ENCODE results near the gene GPR6.

Gene GPR6

GRCh38 chr6:109978174-109979032 lies at the start of gene GPR6:
GPR6 (plus strand) TSS chr6:109978311; CDS start chr6:109979113, 802 bp downstream.
- H3K9me3 Mint-ChIP-seq, result no peaks in the 10 kb centered on the region
- peak within 1 kb of the TSS; percentile 84 for H3K4me3 Mint-ChIP-seq
- peaks cover 12% of the 10 kb centered on the region for H3K4me1 Mint-ChIP-seq
- DNase-seq, result peak; percentile 99
- no peaks in the 10 kb centered on the region for H3K36me3 Mint-ChIP-seq (ENCODE audit: low read depth)
- H3K27ac Mint-ChIP-seq, result no peak within 1 kb of the TSS
- TF ChIP-seq CTCF (IDR thresholded peaks at IDR 0.05), result no peak
- peaks cover 66% of the 10 kb centered on the region for H3K27me3 Mint-ChIP-seq (ENCODE audit: low read depth, poor library complexity)

- Mint-ChIP-seq H3K36me3 (ENCODE audit: low read depth) (no peaks in the 10 kb centered on the region), H3K4me3 (no peak overlapping the region), H3K9me3 (no peaks in the 10 kb centered on the region), H3K4me1 (peaks cover 7% of the 10 kb centered on the region), H3K27ac (no peak overlapping the region), H3K27me3 (ENCODE audit: low read depth, poor library complexity) (no peaks in the 10 kb centered on the region)
- TF ChIP-seq CTCF (IDR thresholded peaks at IDR 0.05), result no peak
- no peak for DNase-seq
Measured at GRCh38 chr6:109934293-109934692, 43.8 kb upstream of the GPR6 start.

GRCh38 chr6:109939654-109940053 lies 38.5 kb upstream of the GPR6 start:
- Mint-ChIP-seq H3K27ac (no peak overlapping the region), H3K4me3 (no peak overlapping the region), H3K36me3 (ENCODE audit: low read depth) (no peaks in the 10 kb centered on the region), H3K4me1 (no peaks in the 10 kb centered on the region), H3K9me3 (no peaks in the 10 kb centered on the region), H3K27me3 (ENCODE audit: low read depth, poor library complexity) (peaks cover 15% of the 10 kb centered on the region)
- TF ChIP-seq CTCF (IDR thresholded peaks at IDR 0.05), result no peak
- DNase-seq, result no peak

- H3K9me3 Mint-ChIP-seq, result no peaks in the 10 kb centered on the region
- H3K36me3 Mint-ChIP-seq (ENCODE audit: low read depth), result no peaks in the 10 kb centered on the region
- H3K4me3 Mint-ChIP-seq, result no peak overlapping the region
- TF ChIP-seq CTCF (IDR thresholded peaks at IDR 0.05), result no peak
- peaks cover 17% of the 10 kb centered on the region for H3K27me3 Mint-ChIP-seq (ENCODE audit: low read depth, poor library complexity)
- no peak overlapping the region for H3K27ac Mint-ChIP-seq
- DNase-seq, result no peak
- H3K4me1 Mint-ChIP-seq, result no peaks in the 10 kb centered on the region
Measured at GRCh38 chr6:109944448-109944847, 33.7 kb upstream of the GPR6 start.

GRCh38 chr6:109945091-109945490 lies 33.0 kb upstream of the GPR6 start:
- H3K4me3 Mint-ChIP-seq, result no peak overlapping the region
- no peak overlapping the region for H3K27ac Mint-ChIP-seq
- DNase-seq, result no peak
- TF ChIP-seq CTCF (IDR thresholded peaks at IDR 0.05), result no peak
- no peaks in the 10 kb centered on the region for H3K4me1 Mint-ChIP-seq
- H3K9me3 Mint-ChIP-seq, result no peaks in the 10 kb centered on the region
- no peaks in the 10 kb centered on the region for H3K36me3 Mint-ChIP-seq (ENCODE audit: low read depth)
- H3K27me3 Mint-ChIP-seq (ENCODE audit: low read depth, poor library complexity), result peaks cover 20% of the 10 kb centered on the region

GRCh38 chr6:109946979-109947378 lies 31.1 kb upstream of the GPR6 start:
- Mint-ChIP-seq H3K4me3 (no peak overlapping the region), H3K27me3 (ENCODE audit: low read depth, poor library complexity) (peaks cover 21% of the 10 kb centered on the region), H3K36me3 (ENCODE audit: low read depth) (no peaks in the 10 kb centered on the region), H3K4me1 (no peaks in the 10 kb centered on the region), H3K9me3 (no peaks in the 10 kb centered on the region), H3K27ac (no peak overlapping the region)
- TF ChIP-seq CTCF (IDR thresholded peaks at IDR 0.05), result no peak
- no peak for DNase-seq
